ENCODE measurements around the gene NFKBIB.
"Not testable (repeated sequence)": the region's sequence is repeated elsewhere in the genome, so short reads cannot be mapped to it uniquely, and the experiment has no call there.

NFKBIB gene

DNA sequence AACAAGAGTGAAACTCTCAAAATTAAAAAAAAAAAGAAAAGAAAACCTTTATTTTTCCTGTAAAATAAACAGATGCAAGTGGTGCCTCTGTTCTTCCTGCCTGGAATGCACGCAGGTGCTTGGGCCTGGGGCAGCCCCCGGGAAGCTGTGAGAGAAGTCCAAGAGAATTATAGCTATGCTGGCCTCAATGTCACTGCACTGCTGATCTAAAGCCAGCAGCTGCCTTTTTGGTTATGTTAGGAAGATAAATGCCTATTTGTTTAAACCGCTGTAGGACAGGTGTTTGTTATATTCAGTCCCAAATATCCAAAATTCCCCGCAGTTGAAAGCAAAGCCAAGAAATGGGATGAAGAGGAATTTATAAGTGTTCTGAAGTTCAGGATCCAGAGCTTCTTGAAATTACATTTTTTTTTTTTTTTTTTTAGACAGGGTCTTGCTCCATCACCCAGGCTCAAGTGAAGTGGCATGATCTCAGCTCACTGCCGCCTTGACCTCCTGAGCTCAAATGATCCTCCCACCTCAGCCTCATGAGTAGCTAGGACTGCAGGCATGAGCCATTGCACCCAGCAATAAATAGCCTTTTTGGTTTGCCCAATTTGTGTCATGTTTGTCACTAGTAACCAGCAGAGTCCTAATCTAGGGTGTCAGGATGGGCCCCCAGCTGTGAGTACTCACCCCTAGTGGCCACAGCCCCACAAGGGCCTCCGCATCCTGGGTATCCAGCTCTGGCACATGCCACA is 23.9 kb upstream of the NFKBIB start:
- DNase-seq, result no peak

DNA sequence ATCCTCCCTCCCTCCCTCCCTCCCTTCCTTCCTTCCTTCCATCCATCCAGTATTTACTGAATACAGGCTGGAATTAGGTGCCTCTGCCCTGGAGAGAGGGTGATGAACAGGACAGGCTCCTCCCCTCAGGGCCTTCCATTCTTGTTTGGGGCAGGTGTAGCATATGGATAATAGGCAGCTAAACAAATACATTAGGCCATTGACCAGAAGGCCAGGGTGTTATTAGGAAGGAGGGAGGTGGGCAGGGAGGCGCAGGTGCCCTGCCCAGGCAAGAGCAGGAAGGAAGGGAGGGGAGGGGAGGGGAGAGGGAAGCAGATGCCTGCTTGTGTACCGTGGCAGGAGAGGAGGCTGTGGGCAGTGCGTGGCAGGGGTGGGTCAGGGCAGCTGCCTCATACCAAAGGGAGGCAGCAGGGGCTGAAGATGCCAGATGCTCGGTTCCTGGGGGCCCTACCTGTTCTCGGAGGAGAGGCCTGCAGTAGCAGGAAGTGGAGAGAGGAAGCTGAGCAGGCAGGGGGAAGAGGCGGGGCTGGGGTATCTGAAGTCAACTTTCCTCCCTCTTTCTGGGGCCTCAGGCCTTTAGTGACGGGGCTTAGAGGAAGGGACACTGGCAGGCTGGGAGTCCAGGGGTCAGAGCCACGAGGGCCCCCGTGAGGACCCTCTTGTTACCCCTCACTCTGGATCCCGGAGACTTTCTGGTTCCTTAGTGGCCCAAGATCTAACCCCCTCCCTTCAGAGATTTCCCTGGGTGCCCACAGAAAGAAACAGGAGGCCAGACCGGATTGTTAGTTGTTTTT is 21.8 kb upstream of the NFKBIB start, which contains the start of gene RINL:
TSS of gene RINL (minus strand) at position 495 of the 794 bp plus-strand sequence. CDS start 1,533 bp downstream, outside the sequence.
- DNase-seq, result no peak

GRCh38 chr19:38878575-38879399 is 21.0 kb upstream of the NFKBIB start:
- no peak for DNase-seq

DNA sequence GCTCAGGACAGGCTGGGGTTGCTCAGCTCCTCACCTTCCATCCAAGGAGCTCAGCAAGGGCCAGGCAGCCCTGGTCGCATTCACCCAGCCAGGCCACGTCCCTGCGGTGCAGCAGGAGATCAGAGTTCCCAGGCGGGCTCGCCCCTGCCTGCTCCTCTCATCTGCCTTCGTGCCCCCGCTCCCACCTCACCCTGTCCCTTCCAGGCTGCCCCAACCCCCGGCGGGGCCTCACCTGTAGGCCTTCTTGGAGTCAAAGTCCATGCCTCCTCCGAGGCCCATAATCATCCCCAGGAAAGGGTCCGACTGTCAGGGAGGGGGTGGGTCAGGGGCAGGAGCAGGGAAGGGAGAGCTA is 20.4 kb upstream of the NFKBIB start:
- DNase-seq, result no peak

DNA sequence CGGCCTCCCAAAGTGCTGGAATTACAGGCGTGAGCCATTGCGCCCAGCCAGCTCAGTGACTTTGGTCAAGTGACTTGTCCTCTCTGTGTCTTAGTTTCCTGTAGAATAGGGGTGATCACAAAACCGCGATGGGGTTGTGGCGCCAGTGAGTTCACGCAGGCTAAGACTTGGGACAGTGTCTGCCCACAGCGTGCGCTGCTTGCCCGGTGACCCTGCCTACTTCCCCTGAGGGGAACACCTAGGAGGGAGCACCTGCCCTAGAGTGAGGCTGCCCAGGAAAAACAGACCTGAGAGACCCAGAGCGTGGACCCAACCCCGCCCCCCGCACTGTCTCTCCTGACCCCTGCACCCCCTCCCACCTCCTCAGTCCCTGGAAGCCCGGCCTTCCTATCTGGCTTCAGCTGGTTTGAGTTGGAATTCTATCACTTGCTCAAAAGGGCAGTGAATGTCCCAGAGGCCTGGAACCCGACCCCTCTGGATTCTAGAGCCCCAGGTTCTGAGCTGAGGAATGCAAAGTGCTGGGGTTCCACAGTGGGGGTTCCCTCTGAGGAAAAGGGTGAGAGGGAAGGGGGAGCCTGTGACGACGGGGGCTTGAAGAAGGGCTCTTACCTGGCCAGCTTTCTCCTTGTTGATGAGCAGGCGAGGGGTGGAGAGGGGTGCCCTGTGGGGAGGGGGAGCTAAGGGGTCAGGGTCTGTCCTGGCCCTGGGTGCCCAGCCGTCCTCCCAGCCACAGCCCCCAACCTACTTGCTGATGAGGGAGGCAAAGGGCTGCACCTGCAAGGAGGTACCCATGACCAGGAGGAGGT is 19.5 kb upstream of the NFKBIB start:
- DNase-seq, result no peak

- no peak for DNase-seq
Measured at GRCh38 chr19:38880882-38881609, 18.7 kb upstream of the NFKBIB start.

DNA sequence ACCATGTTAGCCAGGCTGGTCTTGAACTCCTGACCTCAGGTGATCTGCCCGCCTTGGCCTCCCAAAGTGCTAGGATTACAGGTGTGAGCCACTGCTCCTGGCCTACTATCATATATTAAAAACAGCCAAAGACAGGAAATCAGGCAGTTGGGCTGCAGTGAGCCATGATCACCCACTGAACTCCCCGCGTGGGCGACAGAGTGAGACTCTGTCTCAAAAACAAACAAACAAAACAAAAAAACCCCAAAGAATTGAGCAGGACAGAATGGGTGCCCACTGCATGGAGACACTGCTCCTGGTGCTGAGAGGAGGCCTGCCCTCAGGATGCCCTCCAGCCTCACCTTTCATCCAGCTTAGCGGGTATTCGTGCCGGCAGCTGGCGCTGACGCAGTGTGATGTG is 16.5 kb upstream of the NFKBIB start:
- no peak for DNase-seq

DNA sequence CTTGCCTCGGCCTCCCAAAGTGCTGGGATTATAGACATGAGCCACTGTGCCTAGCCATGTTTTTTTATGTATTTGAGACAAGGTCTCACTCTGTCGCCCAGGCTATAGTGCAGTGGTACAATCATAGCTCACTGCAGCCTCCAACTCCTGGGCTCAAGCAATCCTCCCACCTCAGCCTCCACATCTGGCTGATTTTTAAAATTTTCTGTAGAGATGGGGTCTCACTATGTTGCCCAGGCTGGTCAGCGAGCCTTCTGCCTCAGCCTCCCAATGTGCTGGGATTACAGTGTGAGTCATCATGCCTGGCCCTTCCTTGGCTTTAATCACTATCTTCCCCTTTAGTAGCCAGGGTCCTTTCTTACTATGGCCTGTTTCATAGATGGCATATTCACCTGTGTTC is 15.1 kb upstream of the NFKBIB start:
- not testable (repeated sequence) for DNase-seq

GRCh38 chr19:38888876-38889275 is 10.9 kb upstream of the NFKBIB start:
- DNase-seq, result peak in 4 of 58 donors; percentile 14 to 48 (median 22)

DNA sequence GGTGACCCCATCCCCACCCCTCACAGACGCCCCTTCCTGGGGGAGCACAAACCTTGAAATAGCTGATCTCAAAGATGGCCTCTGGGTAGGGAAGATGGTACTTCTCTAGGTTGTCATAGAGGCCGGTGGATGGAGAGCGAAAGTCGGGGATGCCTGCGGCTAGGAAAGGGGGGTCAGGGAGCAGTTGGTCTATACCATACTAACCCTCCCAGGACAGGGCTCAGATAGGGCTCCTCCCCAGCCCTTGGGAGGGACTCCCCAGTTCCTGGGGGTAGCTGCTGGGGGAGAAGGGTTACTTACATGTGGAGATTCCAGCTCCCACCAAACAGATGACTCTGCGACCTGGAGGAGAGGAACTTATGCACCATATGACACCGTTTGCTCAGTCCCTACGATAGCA is 10.0 kb upstream of the NFKBIB start:
- DNase-seq, result no peak

DNA sequence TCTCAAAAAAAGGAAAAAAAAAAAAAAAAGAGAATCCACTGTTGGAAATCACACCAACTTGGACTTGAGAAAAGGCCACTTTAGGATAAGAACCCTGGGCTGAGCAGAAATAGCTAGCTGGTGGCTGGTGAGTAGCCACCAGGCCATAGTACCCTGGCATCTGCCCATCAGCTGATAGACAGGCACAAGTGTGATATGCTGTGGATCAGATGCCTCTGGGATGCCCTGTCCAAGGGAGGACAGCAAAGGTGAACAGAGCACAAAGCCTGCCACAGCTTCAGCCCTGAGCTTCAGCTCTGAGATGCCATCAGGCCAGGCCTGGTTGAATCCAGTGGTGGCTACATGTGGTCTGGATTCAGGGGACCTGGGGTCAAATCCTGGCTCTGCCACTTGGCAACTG is 9.1 kb upstream of the NFKBIB start:
- no peak for DNase-seq

GRCh38 chr19:38891771-38892170 is 8.0 kb upstream of the NFKBIB start:
- DNase-seq, result peak in 29 of 58 donors; percentile 4 to 78 (median 38)

DNA sequence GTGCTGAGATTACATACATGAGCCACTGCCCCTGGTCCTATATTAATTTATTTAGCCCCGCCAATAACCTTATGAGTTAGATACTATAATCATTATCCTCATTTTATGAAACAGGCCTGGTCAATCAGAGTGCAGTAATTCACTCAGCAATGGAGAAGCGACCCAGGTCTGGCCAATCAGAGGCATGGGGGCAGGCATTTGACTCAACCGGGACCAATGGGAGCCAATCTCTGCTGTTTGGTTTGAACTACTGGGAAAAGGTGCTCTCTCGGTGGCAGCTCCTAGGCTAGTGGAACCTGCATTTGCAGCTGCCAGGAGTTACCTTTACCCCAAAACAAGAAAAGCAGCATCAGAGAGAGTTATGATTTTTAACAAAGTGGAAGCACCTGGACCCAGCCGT is 6.9 kb upstream of the NFKBIB start:
- DNase-seq, result no peak

DNA sequence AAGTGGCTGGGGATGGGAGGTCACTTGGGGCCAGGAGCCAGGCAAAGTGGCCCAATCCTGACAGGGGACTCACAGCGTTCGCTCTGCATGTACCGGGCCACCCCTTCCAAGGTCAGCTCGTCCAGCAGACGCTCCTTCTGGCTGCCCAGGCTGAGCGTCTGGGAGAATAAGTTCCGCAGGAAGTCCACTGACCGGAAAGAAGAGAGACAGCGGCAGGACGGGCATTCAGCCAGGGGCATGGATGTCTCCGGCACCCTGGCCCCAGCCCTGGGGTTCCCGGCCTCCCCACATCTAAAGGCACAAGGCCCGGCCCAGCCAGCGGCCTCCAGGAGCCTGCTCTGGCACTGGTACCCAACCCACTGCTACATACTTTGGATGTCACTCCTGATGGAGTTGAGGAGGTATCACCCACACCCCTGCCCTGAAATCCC is 6.4 kb upstream of the NFKBIB start:
- DNase-seq, result peak in 3 of 58 donors; percentile 6 to 15 (median 15)

GRCh38 chr19:38894968-38895367 is 4.8 kb upstream of the NFKBIB start:
- no peak for DNase-seq

GRCh38 chr19:38898788-38899446 is 852 bp upstream of the NFKBIB start:
- DNase-seq, result peak in 4 of 58 donors; percentile 32 to 51 (median 40)

DNA sequence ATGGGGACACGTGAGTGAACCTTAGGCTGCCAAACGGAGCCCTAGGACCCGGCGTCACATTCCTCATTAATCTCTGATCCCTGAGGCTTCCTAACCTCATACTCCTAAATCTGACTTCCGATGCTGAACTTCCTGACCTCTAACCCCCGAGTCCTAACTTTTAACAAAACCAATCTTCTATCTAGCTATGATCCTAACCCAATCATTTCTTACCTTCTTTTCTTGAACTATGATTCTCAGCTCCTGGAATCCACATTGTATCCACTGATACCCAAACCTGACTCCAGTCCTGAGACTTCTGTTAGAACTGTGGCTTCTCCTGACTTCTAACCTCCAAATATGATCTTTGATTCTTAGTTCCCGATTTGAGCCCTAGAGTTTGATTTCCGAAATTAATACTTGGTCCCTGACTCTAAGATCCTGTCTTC is 447 bp downstream of the NFKBIB start:
- no peak for DNase-seq

- DNase-seq, result no peak
Measured at GRCh38 chr19:38900743-38901190, 998 bp downstream of the NFKBIB start.

- DNase-seq, result no peak
Measured at GRCh38 chr19:38901683-38902082, 1.9 kb downstream of the NFKBIB start.

Measured in anterior cingulate cortex (tissue), 58 donors.